Spleen (tissue), 11 donors: Measurements from ENCODE around the gene DPP4. TPM values are rescaled to one million over a fixed set of nuclear protein-coding genes. Genes with fewer than 3 reads are reported as not detected.

ENCODE experiments used
- DNase-seq: peaks from one replicate; pipeline ENCODE4 v3.0.0-alpha.2; 2020
- H3K27ac ChIP-seq, 8 donors: fragments of 200-600 bp; sonication (generic) in 7 of 8; 1 replicate in 4 of 8; 2 replicates in 4 of 8; pipeline versions ENCODE4 v1.5.0 to v1.8.0; 2016 to 2021; ENCODE audit warnings: inconsistent platforms in 4 of 8, mild to moderate bottlenecking in 4 of 8, moderate library complexity in 1 of 8
- H3K27me3 ChIP-seq, 7 donors: fragments of 200-600 bp; sonication (generic) in 6 of 7; replicated peaks in 1 of 7; 1 replicate in 4 of 7; 2 replicates in 3 of 7; pipeline versions ENCODE4 v1.5.0 to v1.8.0; 2016 to 2021; ENCODE audit warnings: inconsistent platforms in 3 of 7, mild to moderate bottlenecking in 1 of 7
- H3K36me3 ChIP-seq, 6 donors: fragments of 200-600 bp; sonication (generic) in 5 of 6; 1 replicate in 4 of 6; 2 replicates in 2 of 6; pipeline versions ENCODE4 v1.5.0 to v1.8.0; 2016 to 2021; ENCODE audit warnings: inconsistent platforms in 2 of 6
- H3K4me1 ChIP-seq, 6 donors: fragments of 200-600 bp; sonication (generic) in 5 of 6; 1 replicate in 3 of 6; 2 replicates in 3 of 6; pipeline versions ENCODE4 v1.5.0 to v1.8.0; 2016 to 2021; ENCODE audit warnings: inconsistent platforms in 3 of 6
- H3K4me3 ChIP-seq, 8 donors: fragments of 200-600 bp; sonication (generic) in 7 of 8; 1 replicate in 4 of 8; 2 replicates in 4 of 8; pipeline versions ENCODE4 v1.5.0 to v1.8.0; 2016 to 2021; ENCODE audit warnings: inconsistent platforms in 4 of 8, mild to moderate bottlenecking in 4 of 8, moderate library complexity in 2 of 8
- H3K9me3 ChIP-seq, 8 donors: fragments of 200-600 bp; sonication (generic) in 7 of 8; 1 replicate in 4 of 8; 2 replicates in 4 of 8; pipeline versions ENCODE4 v1.5.0 to v1.8.0; 2016 to 2021; ENCODE audit warnings: inconsistent platforms in 4 of 8
- CTCF ChIP-seq, 11 experiments: fragments of 200-600 bp in 7 of 11; fragments of 450-650 bp in 4 of 11; sonication (generic) in 4 of 11; IDR thresholded peaks in 8 of 11; conservative IDR thresholded peaks in 3 of 11; 1 replicate in 7 of 11; 2 replicates in 4 of 11; pipeline versions ENCODE4 v1.4.0 to v1.8.0; 2016 to 2021; ENCODE audit warnings: antibody characterized with exemption in 11 of 11, inconsistent platforms in 4 of 11, mild to moderate bottlenecking in 1 of 11
- POLR2A ChIP-seq, 3 donors: fragments of 450-650 bp; IDR thresholded peaks; one replicate each; pipeline ENCODE4 v1.5.1; 2017; ENCODE audit warnings: antibody characterized with exemption in 3 of 3, mild to moderate bottlenecking in 1 of 3
- POLR2AphosphoS5 ChIP-seq, 3 donors: sonication (generic); formaldehyde crosslinking; IDR thresholded peaks; one replicate each; pipeline ENCODE4 v1.5.1; 2017; ENCODE audit warnings: antibody characterized with exemption in 3 of 3
- WGBS, 5 donors: extraction: QIAGEN DNeasy Blood & Tissue Kit in 3 of 5; methylation state at CpG; one replicate each; pipeline versions ENCODE4 v1.1.5 to v1.1.7; 2013 to 2018; 5-methylcytosine and 5-hydroxymethylcytosine counted together
- intact Hi-C: fragments of 100-400 bp; cut with DNase I; formaldehyde crosslinking; loops from one replicate; pipeline ENCODE4 v1.15.0; 2023; ENCODE audit warnings: low total_unique reads
- polyA plus RNA-seq, 3 donors: library from polyadenylated mRNA; stranded (reverse); fragments of 200-250 nt; gene quantifications; one replicate each; pipeline ENCODE4 v1.2.1, GENCODE V29; 2013
- total RNA-seq, 7 donors: library from RNA; depleted of rRNA in 3 of 7; stranded (reverse); fragments of >200 nt in 3 of 7; fragmentation: NEBNext Ultra II Directional in 4 of 7; extraction: Animal tissue kit (Norgen Biotek cat#: 25700) in 4 of 7; gene quantifications; one replicate each; pipeline versions ENCODE4 v1.1.0 to v1.2.1, GENCODE V29; 2016 to 2021
- donor health status: healthy with polysubstance abuse.
- donor health status: DM: no; HTN: no; CAD: no; lungs with moderate emphysema.
- donor health status: DM: no; HTN: no; CAD: no.
- donor health status: Bipolar disorder and iron deficiency.
- donor health status: healthy.
- donor health status: DM: no; HTN: no; CAD: no.
- donor health status: DM: yes; HTN: yes; CAD: no.

The DPP4 gene
- total and polyA plus RNA-seq, 10 donors: 1.3 to 28.6 (median 18.4) TPM

DNA sequence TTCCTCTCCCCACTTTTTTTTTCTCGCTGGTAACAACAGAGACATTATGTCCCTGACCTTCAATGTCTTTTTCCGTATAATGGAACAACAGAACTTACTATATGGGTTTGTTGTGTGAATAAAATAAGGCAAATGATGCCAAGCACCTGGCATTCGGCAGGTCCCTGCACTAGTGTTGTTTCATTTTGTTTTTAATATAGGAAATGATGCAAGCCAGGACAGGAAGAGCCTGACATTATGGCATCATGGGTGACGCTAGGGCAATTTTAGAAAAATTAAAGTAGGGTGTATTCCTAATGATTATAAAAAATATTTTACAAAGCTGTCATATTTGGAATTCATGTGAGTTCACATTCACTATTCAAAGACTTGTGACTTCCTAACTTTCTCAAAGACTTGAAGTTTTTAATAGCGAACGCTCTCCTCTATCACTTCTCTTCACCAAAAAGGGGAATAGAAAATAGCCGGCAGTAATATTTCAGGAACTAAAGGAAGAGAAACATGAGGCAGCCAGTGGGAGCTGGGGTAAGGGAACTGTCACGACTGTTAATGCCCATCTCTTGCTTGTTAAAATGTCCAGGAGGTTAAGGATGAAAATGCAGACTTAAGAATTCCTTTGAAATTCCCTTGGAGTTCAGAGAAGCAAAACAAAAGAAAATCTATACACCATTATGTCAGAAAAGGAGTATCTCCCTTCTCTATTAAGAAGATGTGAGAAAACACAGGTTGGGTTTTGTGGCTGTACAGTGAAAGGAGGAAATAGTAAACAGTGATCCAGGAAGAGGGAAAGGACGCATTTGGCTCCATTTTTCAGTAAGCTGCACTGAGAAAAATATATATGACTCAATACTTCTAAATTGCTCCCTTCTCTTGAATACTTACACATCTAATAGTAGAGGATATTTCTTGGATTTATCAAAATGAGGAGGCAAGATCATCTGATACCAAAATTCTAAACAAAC lies 60.2 kb downstream of the DPP4 start:
- H3K27ac ChIP-seq: peak overlapping the region; percentile 49 to 77 (median 64)
- TF ChIP-seq CTCF (IDR thresholded peaks at IDR 0.05 in 8 of 11, conservative IDR thresholded peaks at IDR 0.05 in 3 of 11) (no peak), POLR2A (IDR thresholded peaks at IDR 0.05) (no peak), POLR2AphosphoS5 (IDR thresholded peaks at IDR 0.05) (no peak)
- intact Hi-C loops: loop anchor here (5.0 kb wide), 1 partner anchor 109 kb away; no protein-coding TSS in a partner anchor
- H3K9me3 ChIP-seq: no peaks in the 10 kb centered on the region
- no peak for DNase-seq
- H3K4me1 ChIP-seq: peaks cover 0 to 43% (median 17%) of the 10 kb centered on the region in 6 donors
- 43 to 58% (median 50%) methylated on average over 9 of the region's 9 CpGs for WGBS, 5 donors
- peak overlapping the region in 1 of 8 donors; percentile 16 for H3K4me3 ChIP-seq
- H3K36me3 ChIP-seq: peaks cover 0 to 13% (median 0%) of the 10 kb centered on the region in 6 donors
- no peaks in the 10 kb centered on the region for H3K27me3 ChIP-seq

GRCh38 chr2:162012565-162013058 lies 61.4 kb downstream of the DPP4 start:
- Histone ChIP-seq H3K36me3 (peaks cover 0 to 4% (median 0%) of the 10 kb centered on the region in 6 donors), H3K27me3 (no peaks in the 10 kb centered on the region), H3K9me3 (no peaks in the 10 kb centered on the region), H3K4me1 (peaks cover 0 to 43% (median 17%) of the 10 kb centered on the region in 6 donors), H3K4me3 (no peak overlapping the region), H3K27ac (peak overlapping the region; percentile 14 to 77 (median 56))
- intact Hi-C loops: loop anchor here (5.0 kb wide), 1 partner anchor 110 kb away; no protein-coding TSS in a partner anchor
- 37 to 49% (median 43%) methylated on average over 2 of the region's 2 CpGs for WGBS, 5 donors
- DNase-seq: no peak
- TF ChIP-seq POLR2A (IDR thresholded peaks at IDR 0.05): no peak
- no peak for TF ChIP-seq CTCF (IDR thresholded peaks at IDR 0.05 in 8 of 11, conservative IDR thresholded peaks at IDR 0.05 in 3 of 11)
- no peak for TF ChIP-seq POLR2AphosphoS5 (IDR thresholded peaks at IDR 0.05)

GRCh38 chr2:162011706-162012564 lies 62.1 kb downstream of the DPP4 start:
- intact Hi-C loops: loop anchor here (5.0 kb wide), 1 partner anchor 110 kb away; no protein-coding TSS in a partner anchor
- Histone ChIP-seq H3K9me3 (no peaks in the 10 kb centered on the region), H3K27me3 (no peaks in the 10 kb centered on the region), H3K36me3 (no peaks in the 10 kb centered on the region), H3K27ac (peak overlapping the region; percentile 14 to 77 (median 56)), H3K4me3 (no peak overlapping the region), H3K4me1 (peaks cover 0 to 43% (median 17%) of the 10 kb centered on the region in 6 donors)
- no peak for DNase-seq
- WGBS, 5 donors: 67 to 78% (median 70%) methylated on average over 2 of the region's 2 CpGs
- TF ChIP-seq POLR2AphosphoS5 (IDR thresholded peaks at IDR 0.05) (no peak), POLR2A (IDR thresholded peaks at IDR 0.05) (no peak), CTCF (IDR thresholded peaks at IDR 0.05 in 8 of 11, conservative IDR thresholded peaks at IDR 0.05 in 3 of 11) (no peak)
